NCI-H1436 (cell line): Measurements from ENCODE around the gene DLGAP4.

Experiments used
- DNase-seq: peaks from one replicate; lab custom pipeline; 2025; lab: John Stamatoyannopoulos, UW

Gene DLGAP4

DNA sequence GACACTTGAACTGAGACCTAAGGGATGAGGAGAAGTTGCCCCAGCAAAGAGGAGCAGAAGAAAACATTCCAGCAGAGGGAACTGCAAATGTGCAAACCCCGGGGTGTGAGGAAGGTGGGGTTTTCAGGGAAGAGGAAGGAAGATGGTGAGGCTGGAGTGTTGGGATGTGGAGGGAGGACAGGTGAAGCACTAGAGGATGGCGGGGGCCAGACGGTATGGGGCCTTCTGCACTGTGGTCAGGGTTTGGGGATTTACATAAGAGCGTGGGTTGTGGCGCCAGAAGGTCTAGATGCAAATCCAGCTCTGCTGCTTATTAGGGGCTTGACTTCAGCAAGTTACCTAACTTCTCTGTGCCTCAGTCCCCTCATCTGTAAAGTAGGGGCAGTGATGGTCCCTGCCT lies 16.0 kb downstream of the DLGAP4 start:
- DNase-seq = no peak

DNA sequence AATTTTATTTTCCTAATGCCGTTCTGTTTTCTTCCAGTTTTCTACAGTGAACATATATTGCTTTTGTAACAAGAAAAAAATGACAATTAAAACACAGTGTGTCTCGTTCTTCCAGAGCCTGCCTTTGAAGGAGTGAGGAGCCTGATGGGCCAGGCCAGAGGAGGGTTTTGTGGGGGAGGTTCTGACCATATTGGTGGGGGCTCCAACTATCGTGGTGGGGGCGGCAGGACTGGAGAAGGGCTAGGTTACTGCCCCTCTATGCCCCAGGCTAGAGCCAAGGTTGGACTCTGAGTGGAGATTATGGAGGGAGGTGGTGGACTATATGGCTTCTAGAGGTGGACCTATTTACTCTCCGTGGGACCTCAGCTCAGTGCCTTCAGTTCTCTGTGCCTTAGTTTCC lies 24.0 kb downstream of the DLGAP4 start:
- no peak for DNase-seq

DNA sequence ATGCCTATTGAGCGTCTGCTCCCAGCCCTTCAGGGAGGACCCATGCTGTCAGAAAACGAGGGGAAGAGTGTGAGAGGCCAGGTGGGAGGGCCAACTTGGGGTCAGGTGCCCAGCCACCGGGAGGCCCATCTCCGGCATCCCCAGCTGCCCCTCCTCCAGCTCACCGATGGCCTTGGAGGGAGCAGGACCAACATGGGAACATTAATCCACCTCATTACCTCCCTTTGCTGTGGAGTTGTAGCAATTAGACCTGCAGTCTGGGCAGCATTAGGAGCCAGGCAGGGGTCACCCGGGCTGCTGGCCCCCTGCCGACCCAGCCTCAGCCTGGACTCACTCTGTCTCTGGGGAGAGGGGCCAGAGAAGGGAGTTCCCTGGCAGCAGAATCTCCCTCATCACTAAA lies 25.1 kb downstream of the DLGAP4 start:
- DNase-seq = no peak

DNA sequence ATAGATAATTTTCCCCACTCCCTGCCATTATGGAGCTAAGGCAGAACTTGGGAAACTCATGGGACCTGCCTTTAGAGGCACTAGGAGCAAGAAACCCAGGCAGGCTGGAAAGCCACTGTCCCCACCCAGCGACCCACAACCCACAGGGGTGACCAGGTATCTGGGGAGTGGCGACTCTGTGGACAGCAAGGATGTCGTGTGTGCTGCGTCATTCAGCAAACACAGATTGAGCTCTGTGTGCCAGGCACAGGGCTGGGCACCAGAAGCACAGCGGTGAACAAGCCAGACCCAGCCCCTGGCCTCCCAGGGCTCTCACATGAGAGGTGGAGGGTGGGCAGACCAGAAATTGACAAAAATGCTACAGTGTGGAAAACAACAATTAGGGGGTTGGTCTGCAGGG lies 27.7 kb downstream of the DLGAP4 start:
- DNase-seq = no peak

DNA sequence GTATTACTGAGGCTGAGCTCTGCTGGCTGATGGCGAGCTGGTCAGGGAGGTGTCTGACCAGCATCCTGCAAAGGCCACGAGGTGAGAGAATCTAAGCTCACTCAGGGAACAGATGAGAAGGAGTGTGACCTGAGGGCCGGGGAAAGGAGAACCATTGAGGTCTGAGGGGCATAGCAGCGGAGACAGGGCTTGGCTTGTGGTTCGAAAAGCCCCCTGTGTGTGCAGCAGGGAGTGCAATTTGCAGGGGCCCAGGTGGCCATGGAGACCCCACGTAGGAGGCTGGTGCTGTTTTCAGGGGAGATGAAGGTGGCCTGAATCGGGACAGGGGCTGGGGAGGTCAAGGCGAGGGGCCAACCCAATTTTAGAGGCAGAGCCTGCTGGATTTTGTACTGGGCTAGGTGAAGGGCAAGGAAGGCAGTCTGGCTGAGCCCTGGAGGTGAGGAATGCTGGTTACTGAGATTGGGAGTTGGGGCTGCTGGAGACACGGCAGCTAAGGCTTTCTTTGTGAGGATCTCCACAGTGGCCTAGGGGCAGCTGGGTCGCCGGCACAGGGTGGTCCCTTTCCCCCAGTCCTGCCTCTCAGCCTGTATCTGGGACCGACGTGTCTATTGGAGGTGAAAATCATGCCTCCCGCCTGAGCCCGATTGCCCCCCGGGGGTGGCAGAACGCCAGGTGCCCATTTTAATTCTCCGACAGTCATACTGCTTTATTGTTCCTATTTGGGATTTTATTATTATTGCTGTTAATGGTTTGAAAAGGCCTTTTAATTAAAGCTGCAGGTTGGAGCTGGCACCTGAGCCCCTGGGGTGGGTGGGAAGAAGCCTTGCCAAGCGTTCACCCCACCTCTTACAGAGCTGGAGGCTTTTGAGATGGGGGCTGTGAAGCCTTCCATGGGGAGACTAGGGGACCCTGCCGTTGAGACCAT lies 28.4 kb downstream of the DLGAP4 start:
- no peak for DNase-seq

DNA sequence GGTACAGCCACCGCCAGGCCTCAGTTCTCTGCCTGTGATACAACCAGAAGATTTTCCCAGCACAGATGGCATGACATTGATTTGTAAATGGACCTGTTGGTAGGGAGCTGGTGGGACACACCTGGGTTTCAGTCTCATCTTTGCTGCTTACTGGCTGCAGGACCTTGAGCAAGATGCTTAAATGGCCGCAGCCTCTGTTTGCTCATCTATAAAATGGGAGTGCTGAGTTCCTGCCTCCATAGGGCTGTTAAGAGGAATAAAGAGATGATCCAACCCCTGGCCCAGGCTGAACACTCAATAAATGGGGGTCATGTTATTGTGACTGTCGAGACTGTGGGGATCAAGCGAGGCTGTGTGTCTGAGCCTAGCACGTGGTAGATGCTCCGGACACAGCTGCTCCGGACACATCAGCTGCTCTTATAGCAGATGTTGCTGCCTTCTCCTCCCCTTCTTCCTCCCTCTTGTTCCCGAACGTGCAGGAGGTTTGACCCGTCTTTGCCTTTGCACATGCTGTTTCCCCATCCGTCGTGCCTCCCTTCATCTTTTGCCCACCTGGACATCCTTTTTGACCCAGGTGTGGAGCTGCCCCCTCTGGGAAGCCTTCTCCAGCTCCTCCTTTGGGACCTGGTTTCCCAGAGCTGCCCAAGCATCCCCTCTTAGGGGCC lies 29.2 kb downstream of the DLGAP4 start:
- no peak for DNase-seq

DNA sequence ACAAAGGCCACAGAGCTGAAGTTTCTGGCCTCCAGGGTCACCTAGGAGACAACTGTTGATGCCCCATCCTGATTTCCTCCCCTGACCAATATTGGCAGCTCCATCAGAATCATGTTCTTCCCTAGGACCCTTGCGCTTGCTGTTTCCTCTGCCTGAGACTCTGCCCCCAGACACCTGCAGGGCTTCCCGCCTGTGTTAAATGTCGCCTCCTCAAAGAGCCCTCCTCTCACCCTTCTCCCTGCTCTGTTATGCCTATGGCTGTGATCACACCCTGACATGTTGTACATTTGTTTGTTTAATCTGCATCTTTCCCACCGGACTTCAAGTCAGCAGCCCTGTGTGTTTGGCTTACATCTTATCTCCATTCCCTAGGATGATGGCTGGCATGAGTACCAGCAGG lies 30.1 kb downstream of the DLGAP4 start:
- no peak for DNase-seq

DNA sequence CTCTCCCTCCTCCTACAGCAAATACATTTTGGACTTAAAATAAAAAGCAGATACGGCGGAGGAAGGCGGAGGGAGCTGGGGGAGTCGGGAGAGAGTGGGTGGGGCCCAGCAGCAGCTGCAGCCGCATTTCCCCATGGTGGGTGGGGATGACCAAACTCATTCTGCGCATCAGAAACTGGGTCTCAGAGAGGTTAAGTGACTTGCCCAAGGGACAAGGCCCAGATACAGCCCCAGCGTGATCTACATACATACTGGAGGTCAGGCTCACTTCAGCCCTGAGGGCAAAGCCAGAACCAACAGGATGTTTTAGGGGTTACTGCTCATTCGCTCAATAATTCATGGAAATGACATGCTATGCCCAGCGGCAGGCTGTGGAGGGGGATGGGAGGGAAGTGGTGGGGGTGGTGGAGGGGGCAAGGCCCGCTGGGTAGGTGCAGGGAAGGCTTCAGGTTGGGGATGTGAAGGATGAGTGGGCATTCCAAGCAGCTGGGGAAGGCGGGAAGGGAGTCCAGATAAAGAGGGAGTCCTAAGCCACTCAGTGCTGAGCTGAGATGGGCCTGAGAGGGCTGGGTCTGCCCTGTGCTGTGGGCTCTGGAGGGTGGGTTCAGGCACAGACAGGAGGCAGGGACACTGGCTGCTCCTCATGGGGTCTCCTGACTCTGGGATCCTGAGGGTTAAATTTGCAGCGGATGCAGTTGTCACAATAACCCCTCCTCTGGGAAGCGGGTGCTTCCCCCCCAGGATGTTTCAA lies 31.0 kb downstream of the DLGAP4 start:
- no peak for DNase-seq

DNA sequence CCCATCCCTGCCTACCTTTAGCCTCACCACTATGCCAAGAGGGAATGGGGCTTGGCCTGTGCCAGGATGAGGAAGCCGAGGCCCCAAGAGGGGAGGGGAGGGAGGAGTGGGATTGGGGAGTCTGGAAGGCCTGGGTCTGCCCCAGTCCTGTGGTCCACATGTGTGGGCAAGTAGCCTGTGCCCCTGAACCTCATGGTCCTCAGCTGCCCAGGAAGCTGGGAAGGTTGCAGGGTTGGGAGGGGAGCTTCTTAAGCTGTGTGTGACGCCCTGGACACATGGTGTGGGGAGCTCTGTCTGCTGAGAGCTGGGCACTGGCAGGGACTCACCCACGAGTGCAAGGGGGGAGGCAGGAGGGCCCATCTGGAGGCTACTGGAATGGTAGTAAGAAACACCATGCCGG lies 31.7 kb downstream of the DLGAP4 start:
- no peak for DNase-seq

DNA sequence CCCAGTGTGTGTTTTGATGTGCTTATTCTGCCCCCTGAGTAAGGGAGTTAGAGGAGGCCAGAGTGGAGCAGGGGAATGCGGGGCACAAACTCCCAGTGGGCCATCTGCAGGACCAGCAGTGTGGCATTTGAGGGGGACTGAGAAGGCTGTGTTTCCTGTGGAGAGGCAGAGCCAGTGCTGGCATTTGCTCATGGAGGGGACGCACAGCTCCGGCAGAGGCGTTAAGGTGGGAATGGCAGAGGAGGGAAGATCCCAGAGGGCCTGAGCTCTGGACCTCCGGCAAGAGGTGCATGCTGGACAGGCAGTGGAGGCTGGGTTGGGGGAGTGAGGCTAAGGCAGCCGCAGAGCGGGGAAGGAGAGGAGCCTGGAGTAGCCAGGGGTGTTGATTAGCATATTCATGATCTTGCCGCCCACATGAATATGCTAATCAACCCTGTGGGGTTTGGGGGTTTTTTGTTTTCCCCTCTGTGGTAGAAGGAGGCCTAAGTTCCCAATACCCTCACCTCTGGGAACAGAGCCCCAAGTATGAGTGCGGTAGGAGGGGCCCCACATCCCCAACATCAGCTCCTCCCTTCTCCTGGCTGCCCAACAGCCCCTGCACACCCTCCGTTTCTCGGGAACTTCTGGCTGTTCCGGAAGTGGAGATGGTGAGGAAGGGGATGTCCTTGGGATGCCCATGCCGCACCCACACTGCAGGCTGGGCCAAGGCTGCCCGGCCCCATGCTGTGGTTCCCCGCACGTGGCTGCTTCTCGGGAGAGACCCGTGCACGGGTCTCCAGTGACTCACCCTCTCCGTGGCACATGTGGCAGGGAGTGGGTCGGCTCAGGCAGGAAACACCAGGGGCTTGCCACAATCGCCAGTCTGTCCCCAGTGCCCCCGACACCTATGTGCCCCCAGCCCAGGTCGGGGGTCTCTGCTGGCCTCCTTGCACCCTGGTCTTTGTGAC lies 33.8 kb downstream of the DLGAP4 start:
- no peak for DNase-seq

DNA sequence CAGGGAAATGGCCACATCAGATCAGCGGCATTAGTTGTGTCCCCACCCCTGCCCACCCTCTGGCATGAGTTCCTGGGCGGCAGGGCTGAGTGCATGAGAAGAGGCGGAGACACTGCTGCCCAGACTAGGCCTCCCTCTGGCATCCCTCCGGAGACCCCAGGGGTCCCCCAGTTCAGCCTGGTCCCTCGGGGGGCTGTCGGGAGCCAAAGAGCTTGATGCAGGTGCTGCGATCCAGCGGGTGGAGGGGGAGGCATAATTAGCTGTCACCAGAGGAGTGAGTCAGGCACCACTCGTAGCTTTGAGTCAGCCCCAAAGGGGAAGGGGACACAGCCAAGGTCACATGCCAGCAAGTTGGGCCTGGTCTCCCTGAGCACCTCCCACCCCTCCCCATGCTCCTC lies 34.5 kb downstream of the DLGAP4 start:
- no peak for DNase-seq

DNA sequence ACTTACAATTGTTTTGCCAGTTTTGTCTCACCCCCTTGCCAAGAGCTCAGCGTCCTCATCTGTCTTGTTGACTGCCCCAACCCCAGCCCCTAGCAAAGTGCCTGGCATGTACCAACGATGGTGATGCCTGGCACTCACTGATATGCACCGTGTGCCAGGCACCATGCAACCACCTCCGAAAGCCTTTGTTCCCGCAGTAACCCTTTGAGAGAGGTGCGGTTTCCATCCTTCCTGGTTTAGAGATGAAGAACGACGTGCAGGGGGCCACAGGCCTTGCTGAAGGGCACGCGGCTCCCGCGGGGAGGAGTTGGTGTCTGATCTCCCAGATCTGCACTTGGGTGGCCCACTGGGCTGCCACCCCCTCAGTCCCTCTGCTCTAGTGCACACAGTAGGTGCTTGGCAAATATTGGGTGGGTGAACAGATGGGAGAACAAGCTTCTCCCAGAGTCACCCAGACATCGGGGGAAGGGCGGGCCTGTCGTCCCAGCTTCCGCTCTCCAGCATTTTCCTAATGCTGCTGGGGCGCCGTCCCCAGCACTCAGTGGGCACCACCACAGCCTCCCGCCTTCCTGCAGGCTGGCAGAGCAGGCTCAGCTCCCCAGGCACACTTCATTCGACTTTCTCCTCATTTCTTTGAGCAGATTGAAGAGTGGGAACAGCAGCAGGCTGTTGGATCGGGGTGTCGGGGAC lies 35.3 kb downstream of the DLGAP4 start:
- no peak for DNase-seq

DNA sequence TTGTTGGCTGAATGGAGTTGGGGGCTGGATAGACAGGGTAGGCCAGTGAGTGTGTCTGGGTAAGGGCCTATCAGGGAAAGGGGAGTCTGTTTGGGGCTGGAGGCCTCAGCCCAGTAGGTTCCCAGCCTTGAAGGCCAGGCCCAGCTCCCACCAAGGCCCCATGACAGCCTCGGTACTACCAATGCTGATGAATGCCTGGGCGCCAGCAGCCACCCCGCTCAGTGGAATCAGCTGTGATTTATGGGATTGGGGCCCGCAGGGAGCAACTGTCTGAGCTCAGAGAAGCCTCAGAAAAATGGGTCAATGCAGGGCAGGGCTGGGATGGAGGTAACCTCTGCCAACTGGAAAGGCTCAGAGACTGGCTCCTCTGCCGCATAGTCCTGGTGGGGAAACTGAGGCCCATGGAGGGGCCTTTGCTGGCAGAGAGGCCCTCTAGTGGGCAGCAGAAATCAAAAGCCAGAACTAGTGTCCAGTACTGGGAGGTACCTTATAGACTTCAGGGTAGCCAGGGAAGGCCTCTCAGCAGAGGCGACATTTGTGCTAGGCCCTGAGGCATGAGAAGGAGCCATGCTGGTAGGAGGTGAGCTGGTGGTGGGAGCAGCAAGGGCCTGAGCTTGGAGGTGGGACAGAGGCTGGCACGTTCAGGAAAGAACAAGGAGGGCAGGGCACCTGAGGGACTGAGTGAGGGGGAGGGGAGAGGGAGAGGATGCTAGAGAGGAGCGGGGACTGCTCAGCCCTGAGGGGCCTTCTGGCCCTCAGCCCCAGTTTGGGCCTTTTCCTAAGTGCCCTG lies 36.4 kb downstream of the DLGAP4 start:
- no peak for DNase-seq

DNA sequence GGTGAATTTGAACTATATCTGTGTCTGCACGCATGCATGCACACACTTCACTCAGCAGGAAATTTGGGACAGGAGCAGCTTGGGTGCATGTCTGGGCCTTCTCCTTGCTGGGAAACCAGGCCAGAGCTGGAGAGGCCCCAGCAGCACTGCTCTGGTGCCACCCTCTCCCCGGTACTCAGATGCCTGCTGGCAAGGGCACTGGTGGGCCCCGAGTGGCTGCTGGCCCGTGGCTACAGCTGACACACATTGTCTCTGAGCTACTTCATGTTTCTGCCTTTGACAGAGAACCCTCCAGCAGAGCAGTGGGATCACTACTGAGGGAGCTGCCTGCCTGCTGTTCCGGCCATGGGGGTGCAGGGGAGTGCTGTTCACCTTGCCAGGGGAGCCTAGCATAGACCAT lies 37.5 kb downstream of the DLGAP4 start:
- DNase-seq = no peak

DNA sequence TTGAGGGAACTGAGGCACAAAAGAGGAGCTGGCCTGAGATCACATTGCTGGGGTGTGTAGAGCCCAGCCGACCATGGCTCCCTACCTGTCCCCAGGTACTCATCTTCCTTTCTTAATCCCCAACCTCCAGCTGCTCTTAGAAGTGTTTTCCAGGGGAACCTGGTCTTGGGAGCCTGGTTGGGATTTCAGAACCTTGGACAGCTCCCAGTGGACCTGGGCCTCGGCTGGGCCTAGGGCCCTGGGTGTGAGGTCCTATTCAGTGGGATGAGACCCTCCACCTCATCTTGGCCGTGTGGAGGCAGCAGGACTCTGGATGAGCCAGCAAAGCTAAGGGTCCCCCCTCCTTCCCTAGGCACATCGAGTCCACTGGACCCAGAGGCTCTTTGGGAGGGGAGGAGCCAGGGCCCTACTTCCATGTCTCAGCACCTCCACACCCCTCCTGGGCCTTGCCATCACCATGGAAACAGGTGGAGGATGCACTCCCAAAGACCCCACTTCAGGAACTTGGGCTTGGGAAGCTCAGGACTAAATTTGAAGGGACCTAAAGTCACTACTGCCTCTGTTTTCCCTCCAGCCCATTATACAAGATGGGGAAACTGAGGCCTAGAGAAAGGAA lies 38.5 kb downstream of the DLGAP4 start:
- no peak for DNase-seq

DNA sequence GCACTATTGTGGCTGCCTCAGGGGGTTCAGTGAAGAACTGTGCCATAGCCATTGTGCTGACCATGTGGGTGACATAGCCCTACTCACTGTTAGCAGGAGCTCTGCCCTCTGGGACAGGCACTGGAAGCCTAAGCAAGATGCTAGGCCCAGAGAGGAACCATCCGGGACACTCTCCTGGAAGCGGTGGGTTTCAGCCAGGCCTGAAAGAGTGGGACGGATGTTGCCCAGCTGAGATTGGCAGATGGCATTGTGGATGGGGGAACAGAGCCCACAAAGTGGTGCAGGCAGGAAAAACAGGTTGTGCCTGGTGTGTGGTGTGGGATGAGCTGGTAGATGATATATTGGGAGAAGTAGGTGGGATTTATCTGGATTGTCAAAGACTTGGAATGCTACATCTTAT lies 40.1 kb downstream of the DLGAP4 start:
- no peak for DNase-seq

DNA sequence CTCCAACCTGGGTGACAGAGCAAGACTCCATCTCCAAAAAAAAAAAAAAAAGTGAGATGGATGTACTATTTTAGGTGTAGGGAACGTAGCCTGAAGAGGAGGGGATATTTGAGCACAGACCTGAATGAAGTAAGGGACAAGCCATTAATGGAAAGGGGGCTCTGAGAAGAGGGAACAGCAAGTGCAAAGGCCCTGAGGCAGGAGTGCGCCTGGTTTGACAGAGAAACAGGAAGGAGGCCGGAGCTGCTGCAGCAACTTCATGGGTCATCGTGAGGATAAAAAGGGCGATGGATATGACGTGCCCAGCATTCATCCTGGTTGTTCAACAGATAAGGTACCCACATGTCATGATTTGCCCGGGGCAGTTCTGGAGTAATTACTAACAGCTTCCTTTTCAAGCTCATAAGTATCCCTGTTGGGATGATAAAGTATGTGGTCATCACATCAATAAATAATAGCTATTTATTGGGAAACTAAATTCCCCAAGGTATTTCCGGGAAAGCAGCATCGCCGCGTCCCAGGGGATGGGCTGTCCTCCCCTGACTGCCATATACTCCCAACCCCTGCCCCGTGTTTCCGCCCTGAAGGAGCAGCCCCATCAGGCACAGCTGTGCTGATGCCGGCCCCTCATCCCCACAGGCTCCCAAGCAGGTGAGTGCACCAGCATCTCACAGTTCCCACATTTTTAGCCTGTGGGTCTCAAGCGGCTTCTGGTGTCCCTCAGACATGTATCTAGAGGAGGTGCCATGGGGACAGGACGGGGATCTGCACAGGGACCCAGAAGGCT lies 43.4 kb downstream of the DLGAP4 start:
- DNase-seq = no peak

DNA sequence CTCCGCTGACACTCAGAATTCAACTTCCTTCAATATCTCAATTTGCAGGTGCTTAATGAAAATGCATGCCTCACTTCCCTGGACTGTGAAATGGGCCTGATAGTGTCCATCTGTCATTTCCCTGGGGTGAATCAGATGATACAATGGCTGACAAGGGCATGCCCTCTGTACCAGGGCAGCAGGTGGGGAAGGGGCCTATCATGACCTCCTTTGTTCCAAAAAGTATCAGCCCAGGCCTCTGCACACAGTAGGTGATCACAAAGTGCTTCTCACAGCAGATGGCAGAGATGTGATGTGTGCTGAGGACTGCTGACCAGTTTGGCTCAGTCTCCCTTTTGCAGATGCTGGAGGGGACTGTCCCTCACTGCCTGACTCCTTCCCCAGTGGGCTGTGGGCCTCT lies 44.3 kb downstream of the DLGAP4 start:
- DNase-seq = no peak

DNA sequence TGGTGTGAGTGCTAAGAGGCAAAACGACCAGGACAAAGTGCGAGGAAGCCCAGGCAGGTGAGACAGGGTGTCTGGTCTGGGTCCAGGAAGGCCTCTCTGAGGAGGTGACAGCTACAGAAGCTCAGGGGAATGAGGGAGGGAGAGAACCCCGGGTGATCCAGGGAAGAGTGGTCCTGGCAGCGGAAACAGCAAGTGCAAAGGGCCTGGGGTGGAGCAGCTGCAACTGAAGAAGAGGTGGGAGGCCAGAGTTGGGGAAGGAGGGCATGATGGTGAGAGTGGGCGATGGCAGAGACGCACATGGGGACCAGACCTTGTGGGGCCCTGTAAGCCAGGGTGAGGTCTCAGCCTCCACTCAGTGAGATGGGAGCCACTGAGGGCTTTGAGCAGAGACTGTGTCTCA lies 45.8 kb downstream of the DLGAP4 start:
- DNase-seq = no peak
